Measurements from ENCODE around the gene ZNF544. TPM values are rescaled to one million over a fixed set of nuclear protein-coding genes. Genes with fewer than 3 reads are reported as not detected.

The ZNF544 gene
- total RNA-seq, 6 experiments from 2014 or later = 6.1 to 16.5 (median 10.7) TPM

DNA sequence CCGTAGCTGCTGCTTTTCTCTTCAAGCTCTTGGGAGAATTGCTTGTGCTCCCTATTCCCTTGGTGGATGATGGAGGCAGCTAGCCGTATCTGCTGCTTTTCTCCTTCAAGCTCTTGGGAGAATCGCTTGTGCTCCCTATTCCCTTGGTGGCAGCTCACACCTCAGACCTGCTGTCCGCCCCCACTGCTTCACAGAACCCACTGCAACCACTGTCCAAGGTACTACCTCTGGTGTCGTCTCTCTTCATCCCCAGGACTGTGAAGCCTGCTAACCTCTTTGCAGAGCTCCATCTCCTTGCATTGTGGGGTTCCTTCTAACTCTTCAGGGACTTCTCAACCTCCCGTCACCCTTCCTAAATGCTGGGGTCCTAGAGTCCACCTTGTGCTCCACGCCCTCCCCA, 71.9 kb downstream of the ZNF544 start:
- no peak for ATAC-seq
- intact Hi-C loops (cut with DNase I) = no loop called here
- no peak for DNase-seq
- TF ChIP-seq, protein P1, sequence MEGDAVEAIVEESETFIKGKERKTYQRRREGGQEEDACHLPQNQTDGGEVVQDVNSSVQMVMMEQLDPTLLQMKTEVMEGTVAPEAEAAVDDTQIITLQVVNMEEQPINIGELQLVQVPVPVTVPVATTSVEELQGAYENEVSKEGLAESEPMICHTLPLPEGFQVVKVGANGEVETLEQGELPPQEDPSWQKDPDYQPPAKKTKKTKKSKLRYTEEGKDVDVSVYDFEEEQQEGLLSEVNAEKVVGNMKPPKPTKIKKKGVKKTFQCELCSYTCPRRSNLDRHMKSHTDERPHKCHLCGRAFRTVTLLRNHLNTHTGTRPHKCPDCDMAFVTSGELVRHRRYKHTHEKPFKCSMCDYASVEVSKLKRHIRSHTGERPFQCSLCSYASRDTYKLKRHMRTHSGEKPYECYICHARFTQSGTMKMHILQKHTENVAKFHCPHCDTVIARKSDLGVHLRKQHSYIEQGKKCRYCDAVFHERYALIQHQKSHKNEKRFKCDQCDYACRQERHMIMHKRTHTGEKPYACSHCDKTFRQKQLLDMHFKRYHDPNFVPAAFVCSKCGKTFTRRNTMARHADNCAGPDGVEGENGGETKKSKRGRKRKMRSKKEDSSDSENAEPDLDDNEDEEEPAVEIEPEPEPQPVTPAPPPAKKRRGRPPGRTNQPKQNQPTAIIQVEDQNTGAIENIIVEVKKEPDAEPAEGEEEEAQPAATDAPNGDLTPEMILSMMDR (IDR thresholded peaks at IDR 0.05) = no peak
- no peak for TF ChIP-seq POLR2A (IDR thresholded peaks at IDR 0.05)
- H3K9me3 ChIP-seq = no peaks in the 10 kb centered on the region
- H3K27me3 ChIP-seq = no peaks in the 10 kb centered on the region
- H3K4me1 ChIP-seq = no peaks in the 10 kb centered on the region
- H3K36me3 ChIP-seq = no peaks in the 10 kb centered on the region
- WGBS (ENCODE audit: insufficient coverage, low coverage, low lambda C conversion rate, missing lambda C conversion rate) = 90% methylated on average over 5 of the region's 7 CpGs
- H3K27ac ChIP-seq = no peak overlapping the region
- H3K4me3 ChIP-seq = no peak overlapping the region

DNA sequence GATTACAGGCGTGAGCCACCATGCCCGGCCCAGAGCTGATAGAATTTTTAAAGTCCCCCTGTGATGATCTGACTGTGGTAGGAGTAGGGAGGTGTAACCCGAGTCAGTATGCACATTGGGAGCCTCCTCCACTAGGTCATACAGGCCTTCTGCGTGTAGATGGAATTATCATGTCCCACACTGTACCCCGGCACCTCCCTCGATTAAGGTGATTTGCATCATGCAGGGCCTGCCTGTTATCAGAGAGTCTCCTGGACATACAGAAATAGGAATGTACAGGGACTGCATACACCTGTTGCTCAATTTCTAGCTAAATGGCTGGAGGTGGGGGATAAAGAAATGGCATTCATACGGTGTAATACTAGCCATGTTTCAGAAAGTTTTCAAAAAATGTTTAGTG, 75.5 kb downstream of the ZNF544 start:
- DNase-seq (no peak), ATAC-seq (no peak)
- Histone ChIP-seq H3K4me3 (no peak overlapping the region), H3K36me3 (peaks cover 0 to 14% (median 0%) of the 10 kb centered on the region in 4 donors), H3K4me1 (peaks cover 0 to 8% (median 3%) of the 10 kb centered on the region in 4 donors), H3K27ac (no peak overlapping the region), H3K27me3 (no peaks in the 10 kb centered on the region), H3K9me3 (no peaks in the 10 kb centered on the region)
- TF ChIP-seq, protein P1 (IDR thresholded peaks at IDR 0.05) = no peak
- TF ChIP-seq POLR2A (IDR thresholded peaks at IDR 0.05) = no peak
- intact Hi-C loops (cut with DNase I) = no loop called here
- WGBS (ENCODE audit: insufficient coverage, low coverage, low lambda C conversion rate, missing lambda C conversion rate) = 84% methylated on average over 3 of the region's 7 CpGs

DNA sequence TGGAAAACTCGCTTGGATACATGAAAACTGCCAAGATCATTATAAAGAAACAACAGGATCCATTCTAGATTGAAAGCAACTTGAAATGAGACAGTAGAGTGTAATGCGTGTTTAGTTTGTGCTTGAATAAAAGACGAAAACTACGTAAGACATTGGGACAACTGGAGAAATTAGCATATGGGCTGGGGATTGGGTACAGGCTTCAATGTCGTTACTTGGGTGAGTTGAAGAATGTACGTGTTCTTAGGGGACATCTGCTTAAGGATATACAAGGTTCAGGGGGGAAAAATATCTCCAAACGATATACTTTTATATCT, 76.0 kb downstream of the ZNF544 start:
- 15% methylated on average over 7 of the region's 7 CpGs for WGBS (ENCODE audit: insufficient coverage, low coverage, low lambda C conversion rate, missing lambda C conversion rate)
- Histone ChIP-seq H3K27ac (peak overlapping the region; percentile 30 to 79 (median 75)), H3K4me1 (peaks cover 0 to 8% (median 3%) of the 10 kb centered on the region in 4 donors), H3K9me3 (no peaks in the 10 kb centered on the region), H3K36me3 (peaks cover 0 to 18% (median 2%) of the 10 kb centered on the region in 4 donors), H3K4me3 (peak overlapping the region; percentile 75 to 96 (median 87)), H3K27me3 (no peaks in the 10 kb centered on the region)
- TF ChIP-seq, protein P1 (IDR thresholded peaks at IDR 0.05) = no peak
- intact Hi-C loops (cut with DNase I) = no loop called here
- peak in 2 of 4 donors; percentile 5 to 6 for ATAC-seq
- DNase-seq = no peak

DNA sequence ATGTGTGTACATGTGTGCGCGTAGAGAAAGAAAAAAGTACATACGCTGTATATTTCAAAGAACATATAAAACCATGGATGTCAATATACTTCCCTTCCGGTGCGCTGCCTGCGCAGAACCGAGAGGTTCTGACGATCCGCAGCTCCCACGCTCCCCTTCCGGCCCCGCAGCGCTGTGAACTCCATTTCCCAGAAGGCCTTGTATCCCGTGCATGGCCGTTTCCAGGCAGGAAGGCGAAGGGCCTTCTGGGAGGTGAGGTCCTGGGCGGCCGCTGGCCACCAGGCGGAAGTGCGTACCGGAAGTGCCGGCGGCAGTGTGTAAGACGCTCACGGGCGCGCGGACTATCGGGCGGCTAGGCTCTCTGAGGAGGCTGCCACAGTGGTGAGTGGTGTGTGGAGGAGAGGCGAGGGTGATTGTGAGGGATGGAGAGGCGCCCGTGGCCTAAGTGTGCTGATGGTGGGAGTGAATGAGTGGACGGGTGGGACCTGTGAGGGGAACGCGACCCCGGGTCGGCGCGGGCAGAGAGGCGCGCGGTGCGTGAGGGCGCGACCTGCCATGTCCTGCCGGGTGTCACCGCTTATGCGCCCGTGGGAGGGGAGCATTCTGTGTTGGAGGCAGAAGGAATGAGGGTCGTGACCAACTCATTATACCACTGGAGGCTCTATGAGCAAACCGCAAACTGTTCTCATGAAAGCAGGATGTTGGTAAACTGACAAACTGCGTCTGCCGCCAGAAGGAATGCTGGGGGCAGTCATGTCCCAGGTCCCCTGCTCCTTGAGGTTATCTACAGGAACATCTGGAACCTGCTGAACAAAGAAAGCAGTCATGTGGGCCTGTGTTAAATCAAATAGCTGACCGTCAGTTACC, 76.6 kb downstream of the ZNF544 start, which contains the start of gene ERVK3-1:
TSS of gene ERVK3-1 (plus strand) at position 313 of the 867 bp plus-strand sequence. CDS start 6,792 bp downstream, outside the sequence.
- intact Hi-C loops (cut with DNase I) = no loop called here
- Histone ChIP-seq H3K36me3 (peaks cover 0 to 20% (median 2%) of the 10 kb centered on the region in 4 donors), H3K27me3 (no peaks in the 10 kb centered on the region), H3K27ac (peak within 1 kb of the TSS; percentile 68 to 79 (median 75)), H3K4me3 (peak within 1 kb of the TSS; percentile 75 to 96 (median 87)), H3K9me3 (no peaks in the 10 kb centered on the region), H3K4me1 (peaks cover 0 to 8% (median 3%) of the 10 kb centered on the region in 4 donors)
- TF ChIP-seq POLR2A (IDR thresholded peaks at IDR 0.05) = peak; percentile 89
- TF ChIP-seq, protein P1 (IDR thresholded peaks at IDR 0.05) = peak in 3 of 4 donors; percentile 15 to 48 (median 29)
- WGBS (ENCODE audit: insufficient coverage, low coverage, low lambda C conversion rate, missing lambda C conversion rate) = under 1% methylated on average over 38 of the region's 55 CpGs
- peak; percentile 97 to 99 (median 98) for DNase-seq
- ATAC-seq = peak; percentile 98 to 100 (median 99)

Data from right lobe of liver (tissue), 6 donors.